Measurements from ENCODE around the gene BHLHE23.

The BHLHE23 gene

GRCh38 chr20:62987114-62987513 is 19.6 kb downstream of the BHLHE23 start:
- DNase-seq (ENCODE audit: low read depth), result no peak
- no peak overlapping the region for H3K4me3 ChIP-seq (ENCODE audit: low read length)
- TF ChIP-seq, protein P1, sequence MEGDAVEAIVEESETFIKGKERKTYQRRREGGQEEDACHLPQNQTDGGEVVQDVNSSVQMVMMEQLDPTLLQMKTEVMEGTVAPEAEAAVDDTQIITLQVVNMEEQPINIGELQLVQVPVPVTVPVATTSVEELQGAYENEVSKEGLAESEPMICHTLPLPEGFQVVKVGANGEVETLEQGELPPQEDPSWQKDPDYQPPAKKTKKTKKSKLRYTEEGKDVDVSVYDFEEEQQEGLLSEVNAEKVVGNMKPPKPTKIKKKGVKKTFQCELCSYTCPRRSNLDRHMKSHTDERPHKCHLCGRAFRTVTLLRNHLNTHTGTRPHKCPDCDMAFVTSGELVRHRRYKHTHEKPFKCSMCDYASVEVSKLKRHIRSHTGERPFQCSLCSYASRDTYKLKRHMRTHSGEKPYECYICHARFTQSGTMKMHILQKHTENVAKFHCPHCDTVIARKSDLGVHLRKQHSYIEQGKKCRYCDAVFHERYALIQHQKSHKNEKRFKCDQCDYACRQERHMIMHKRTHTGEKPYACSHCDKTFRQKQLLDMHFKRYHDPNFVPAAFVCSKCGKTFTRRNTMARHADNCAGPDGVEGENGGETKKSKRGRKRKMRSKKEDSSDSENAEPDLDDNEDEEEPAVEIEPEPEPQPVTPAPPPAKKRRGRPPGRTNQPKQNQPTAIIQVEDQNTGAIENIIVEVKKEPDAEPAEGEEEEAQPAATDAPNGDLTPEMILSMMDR (conservative IDR thresholded peaks at IDR 0.05; ENCODE audit: low read length), result no peak

DNA sequence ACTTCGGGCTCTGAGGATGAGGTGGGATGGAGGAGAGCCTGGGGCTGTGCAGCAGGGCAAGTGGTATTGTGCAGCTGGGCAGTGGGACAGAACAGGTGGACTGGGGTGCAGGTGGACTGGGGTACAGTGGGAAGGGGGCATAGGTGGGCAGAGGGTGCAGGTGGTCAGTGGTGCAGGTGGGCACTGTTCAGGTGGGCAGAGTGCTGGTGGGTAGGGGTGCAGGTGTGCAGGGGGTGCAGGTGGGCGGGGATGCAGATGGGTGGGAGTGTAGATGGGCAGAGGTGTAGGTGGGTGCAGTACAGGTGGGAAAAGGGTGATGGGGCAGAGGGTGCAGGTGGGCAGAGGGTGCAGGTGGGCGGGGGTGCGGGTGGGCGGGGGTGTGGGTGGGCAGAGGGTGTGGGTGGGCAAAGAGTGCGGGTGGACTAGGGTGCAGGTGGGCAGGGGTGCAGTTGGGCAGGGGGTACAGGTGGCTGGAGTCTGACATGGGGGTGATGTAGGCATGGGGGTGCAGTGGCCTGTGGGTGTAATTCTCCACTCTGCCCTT is 20.4 kb downstream of the BHLHE23 start:
- TF ChIP-seq, protein P1 (conservative IDR thresholded peaks at IDR 0.05; ENCODE audit: low read length), result no peak
- no peak for DNase-seq (ENCODE audit: low read depth)
- no peak overlapping the region for H3K4me3 ChIP-seq (ENCODE audit: low read length)

DNA sequence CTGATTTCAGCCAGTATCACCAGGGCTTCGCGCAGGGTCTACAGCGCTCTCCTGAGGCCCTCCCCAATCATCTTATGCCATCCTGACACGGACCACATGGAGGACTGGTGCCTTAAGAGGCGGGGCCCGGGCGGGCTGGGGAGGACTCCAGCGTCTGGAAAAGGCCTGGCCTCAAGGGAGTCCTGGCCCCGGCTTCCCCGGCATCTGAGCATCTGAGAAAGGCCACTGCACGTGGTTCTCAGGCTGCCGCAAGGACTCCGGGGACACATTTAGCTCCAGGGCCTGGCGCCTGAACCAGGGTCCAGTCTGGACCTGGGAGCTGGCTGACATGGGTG is 21.4 kb downstream of the BHLHE23 start:
- DNase-seq (ENCODE audit: low read depth), result no peak
- no peak overlapping the region for H3K4me3 ChIP-seq (ENCODE audit: low read length)
- TF ChIP-seq, protein P1 (conservative IDR thresholded peaks at IDR 0.05; ENCODE audit: low read length), result no peak

DNA sequence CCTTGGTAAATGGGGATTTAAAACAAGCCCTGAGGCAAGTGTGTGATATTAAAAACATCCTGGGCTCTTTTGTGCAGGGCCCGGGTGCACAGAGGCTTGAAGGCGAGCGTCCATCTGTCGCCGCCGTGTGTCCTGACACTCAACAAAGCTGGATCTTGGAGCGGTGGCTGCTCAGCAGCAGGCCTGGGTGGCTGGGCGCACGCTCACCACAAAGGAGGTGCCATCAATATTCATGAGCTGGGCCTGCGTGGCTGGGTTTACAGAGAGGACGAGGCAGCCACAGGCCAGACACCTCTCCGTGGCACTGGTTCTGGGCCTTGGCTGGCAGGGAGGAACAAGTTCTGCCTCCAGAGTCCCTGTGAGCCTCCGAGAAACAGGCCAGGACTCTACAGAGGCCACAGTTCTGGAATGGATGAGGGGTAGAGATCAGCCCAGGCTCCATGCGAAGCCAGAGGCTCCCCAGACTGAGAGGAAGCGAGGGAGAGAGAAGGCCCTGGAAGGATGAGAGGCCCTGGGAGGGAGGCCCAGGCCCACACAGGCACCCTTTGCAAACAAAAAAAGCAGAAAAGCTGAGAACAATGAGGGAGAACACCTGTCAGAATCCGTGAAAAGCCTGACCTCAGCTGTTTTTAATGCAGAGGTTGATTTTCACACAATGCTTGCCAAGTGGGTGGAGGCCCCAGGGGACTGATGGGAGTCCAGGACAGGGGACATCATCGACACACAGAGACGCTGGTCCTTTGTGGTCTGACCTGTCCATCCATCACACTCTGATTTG is 21.9 kb downstream of the BHLHE23 start:
- H3K4me3 ChIP-seq (ENCODE audit: low read length), result no peak overlapping the region
- TF ChIP-seq, protein P1 (conservative IDR thresholded peaks at IDR 0.05; ENCODE audit: low read length), result no peak
- DNase-seq (ENCODE audit: low read depth), result no peak

GRCh38 chr20:62983210-62983609 is 23.6 kb downstream of the BHLHE23 start:
- no peak for DNase-seq (ENCODE audit: low read depth)
- TF ChIP-seq, protein P1 (conservative IDR thresholded peaks at IDR 0.05; ENCODE audit: low read length), result no peak
- H3K4me3 ChIP-seq (ENCODE audit: low read length), result no peak overlapping the region

DNA sequence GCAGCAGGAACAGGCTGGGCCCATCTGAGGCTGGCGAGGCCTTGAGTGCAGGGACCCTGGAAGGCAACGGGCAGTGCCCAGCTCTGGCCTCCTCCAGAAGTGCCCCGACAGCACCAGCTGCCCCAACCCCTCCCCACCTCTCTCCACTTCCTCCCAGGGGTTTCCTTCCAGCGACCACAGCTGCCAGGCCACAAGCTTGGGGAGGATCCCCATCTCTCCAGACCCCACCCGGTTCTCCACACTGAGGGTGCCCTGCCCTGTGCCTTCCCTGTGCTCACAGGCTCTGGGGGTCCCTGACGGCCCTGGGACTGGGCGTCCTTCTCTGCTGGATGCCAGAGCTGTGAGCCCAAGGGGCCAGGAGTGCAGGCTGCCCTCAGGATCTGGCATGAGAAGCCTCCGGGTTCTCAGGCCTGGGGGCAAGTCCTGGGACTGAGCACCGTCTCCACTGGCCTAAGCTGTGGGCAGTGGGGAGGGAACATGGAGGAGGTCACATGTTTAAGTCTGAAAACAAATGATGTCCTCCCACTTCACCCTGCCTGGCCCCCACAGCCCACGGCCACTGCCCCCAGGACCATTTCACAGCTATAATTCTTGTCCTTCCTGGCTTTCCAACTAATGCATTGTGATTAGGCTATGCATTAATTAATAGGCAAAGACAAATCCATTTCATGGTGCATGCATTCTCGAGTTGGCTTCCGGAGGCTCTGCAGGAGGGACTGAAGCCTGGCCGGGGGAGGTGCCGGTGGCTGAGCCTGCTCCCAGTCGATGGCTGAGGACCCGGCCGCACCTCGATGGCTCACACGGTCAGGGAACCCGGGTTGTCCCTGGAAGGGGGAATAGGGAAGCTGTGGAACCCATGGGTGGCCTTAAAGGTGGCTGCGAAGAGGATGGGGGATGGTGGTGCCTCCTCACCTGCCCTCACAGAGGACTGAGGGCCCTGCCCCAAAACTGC is 24.4 kb downstream of the BHLHE23 start:
- no peak for DNase-seq (ENCODE audit: low read depth)
- TF ChIP-seq, protein P1 (conservative IDR thresholded peaks at IDR 0.05; ENCODE audit: low read length), result no peak
- H3K4me3 ChIP-seq (ENCODE audit: low read length), result no peak overlapping the region

Measured in AG10803 (cell line).